ENCODE measurements around the gene PIP5KL1. TPM values are rescaled to one million over a fixed set of nuclear protein-coding genes. Genes with fewer than 3 reads are reported as not detected.

Gene PIP5KL1
- total RNA-seq, 1 donor: 2.6 TPM

DNA sequence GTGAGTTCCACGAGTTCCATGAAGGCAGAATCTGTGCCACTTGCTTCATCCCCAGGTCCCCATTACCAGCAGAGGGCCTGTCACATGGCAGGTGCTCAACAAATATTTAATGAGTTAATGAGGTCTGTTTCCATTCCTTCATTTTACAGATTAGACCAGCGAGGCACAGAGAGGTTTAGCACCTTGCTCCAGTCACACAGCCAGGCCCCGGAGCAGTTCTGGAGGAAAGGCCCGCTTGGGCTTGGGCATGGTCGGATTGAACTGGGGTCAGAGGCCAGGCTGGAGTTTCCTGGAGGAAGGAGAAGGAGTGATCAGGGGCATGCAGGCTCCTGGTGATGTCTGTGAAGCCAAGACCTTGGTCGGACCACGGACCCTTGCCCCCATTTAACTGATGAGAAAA lies 9.8 kb downstream of the PIP5KL1 start:
- no peak overlapping the region for H3K4me3 ChIP-seq (ENCODE audit: low read depth, low read length)
- no peak for TF ChIP-seq CTCF (IDR thresholded peaks at IDR 0.05; ENCODE audit: insufficient read depth, low read length)
- DNase-seq (ENCODE audit: low read depth): no peak

DNA sequence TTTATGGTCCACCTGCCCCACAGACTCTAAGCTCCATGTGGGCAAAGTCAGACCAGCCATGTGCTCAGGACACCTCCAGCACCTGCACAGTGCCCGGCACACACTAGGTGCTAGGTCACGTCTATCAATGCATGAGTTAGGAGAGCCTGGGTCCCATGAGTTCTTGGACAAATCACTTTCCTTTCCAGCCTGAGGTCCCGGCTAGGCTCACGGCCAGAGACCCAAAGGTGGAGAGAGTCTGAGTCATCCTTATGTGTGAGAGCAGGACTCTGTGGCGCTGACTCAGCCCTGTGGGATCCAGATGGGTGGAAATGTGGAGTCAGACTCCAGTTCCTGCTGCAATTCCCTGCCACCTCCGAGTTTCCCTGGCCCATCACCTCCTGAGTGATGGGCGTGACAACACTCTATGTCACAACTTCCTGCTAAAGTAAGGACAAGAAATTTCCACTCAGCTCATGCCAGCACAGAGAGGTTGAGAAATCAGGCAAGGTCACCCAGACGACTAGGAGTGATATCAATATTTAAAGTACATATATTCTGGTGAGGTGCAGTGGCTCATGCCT lies 11.2 kb downstream of the PIP5KL1 start:
- no peak overlapping the region for H3K4me3 ChIP-seq (ENCODE audit: low read depth, low read length)
- TF ChIP-seq CTCF (IDR thresholded peaks at IDR 0.05; ENCODE audit: insufficient read depth, low read length): no peak
- peak; percentile 98 for DNase-seq (ENCODE audit: low read depth)

- H3K4me3 ChIP-seq (ENCODE audit: low read depth, low read length): no peak overlapping the region
- TF ChIP-seq CTCF (IDR thresholded peaks at IDR 0.05; ENCODE audit: insufficient read depth, low read length): no peak
- peak; percentile 83 for DNase-seq (ENCODE audit: low read depth)
These were observed 12.1 kb downstream of the PIP5KL1 start for GRCh38 chr9:127918183-127919107.

DNA sequence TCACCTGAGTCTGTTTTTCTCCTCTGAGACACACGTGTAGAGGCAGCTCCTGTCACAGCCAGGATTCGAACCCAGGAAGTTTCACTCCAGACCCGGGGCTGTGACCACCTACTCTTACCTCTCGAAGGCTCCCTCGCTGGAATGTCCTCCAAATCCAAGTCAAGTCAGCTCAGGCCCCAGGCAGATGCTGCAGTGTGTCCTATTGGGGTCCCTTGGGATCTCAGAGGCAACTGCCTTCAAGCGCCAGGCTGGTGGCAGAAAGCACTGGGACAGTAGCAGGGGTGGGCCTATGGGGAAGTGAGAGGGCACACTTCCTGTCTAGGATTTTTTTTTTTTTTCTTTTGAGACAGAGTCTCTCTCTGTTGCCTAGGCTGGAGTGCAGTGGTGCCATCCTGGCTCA lies 13.0 kb downstream of the PIP5KL1 start:
- no peak for TF ChIP-seq CTCF (IDR thresholded peaks at IDR 0.05; ENCODE audit: insufficient read depth, low read length)
- H3K4me3 ChIP-seq (ENCODE audit: low read depth, low read length): no peak overlapping the region
- DNase-seq (ENCODE audit: low read depth): no peak

DNA sequence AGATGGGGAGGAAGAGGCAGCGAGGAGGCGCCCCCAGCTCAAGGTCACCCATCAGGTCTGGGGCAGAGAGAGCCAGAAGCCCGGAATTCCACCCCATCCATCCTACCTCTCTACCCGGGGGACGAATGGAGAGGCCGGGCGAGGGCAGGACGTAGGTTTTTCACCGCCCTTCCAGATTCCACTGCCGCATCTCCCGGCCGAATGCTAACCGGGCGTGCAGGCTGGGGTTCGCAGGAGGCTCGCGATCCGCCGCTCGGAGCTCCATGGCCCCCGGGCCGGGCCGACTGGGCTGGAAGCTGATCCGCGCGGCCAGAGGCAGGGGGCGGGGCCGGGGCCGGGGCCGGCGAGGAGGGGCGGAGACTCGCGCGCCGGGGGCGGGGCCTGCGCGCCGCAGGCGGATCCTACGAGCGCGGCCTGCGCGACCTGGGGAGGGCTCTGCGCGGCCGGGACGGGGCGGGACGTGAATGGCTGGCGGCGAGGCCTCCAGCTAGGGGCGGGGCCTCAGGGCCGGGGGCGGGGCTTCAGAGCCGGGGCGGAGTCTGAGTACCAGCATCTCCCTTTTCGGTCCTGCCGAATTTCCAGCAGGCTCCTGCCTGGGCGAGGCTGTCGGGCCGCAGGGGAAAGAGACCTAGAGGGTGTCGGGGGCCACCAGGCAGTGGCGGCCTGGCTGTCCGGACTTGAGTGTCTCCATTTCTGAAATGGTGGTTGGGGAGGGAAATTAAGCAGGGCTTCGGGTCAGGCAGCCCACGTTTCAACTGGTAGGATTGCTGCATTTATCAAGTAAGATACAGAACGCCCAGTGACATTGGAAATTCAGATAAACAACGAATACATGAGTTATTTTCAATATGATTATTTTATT lies 13.6 kb downstream of the PIP5KL1 start, which contains the start of gene ST6GALNAC4:
TSS of gene ST6GALNAC4 (minus strand) at position 322 of the 862 bp plus-strand sequence. CDS start 622 bp downstream, outside the sequence.
- DNase-seq (ENCODE audit: low read depth): peak; percentile 88

More for the DNA sequence above, 13.6 kb downstream of the PIP5KL1 start, which contains the start of gene ST6GALNAC4:
- TF ChIP-seq CTCF (IDR thresholded peaks at IDR 0.05; ENCODE audit: insufficient read depth, low read length): no peak
- H3K4me3 ChIP-seq (ENCODE audit: low read depth, low read length): peak within 1 kb of the TSS; percentile 93

Data from fibroblast of the aortic adventitia (primary cell).